Stimulated activated CD4-positive, alpha-beta T cell treated with anti-CD3 and anti-CD28 coated beads, Interleukin-12 subunit alpha, Interleukin-12 subunit beta, amount 100 ng/mL, for 24 hours (primary cell): ENCODE results near the gene LSM7.

ENCODE experiments used
- DNase-seq, 2 experiments: peaks; one replicate each; pipeline ENCODE4 v3.0.0-alpha.2; 2020; ENCODE audit warnings: low read depth in 2 of 2

Gene LSM7

DNA sequence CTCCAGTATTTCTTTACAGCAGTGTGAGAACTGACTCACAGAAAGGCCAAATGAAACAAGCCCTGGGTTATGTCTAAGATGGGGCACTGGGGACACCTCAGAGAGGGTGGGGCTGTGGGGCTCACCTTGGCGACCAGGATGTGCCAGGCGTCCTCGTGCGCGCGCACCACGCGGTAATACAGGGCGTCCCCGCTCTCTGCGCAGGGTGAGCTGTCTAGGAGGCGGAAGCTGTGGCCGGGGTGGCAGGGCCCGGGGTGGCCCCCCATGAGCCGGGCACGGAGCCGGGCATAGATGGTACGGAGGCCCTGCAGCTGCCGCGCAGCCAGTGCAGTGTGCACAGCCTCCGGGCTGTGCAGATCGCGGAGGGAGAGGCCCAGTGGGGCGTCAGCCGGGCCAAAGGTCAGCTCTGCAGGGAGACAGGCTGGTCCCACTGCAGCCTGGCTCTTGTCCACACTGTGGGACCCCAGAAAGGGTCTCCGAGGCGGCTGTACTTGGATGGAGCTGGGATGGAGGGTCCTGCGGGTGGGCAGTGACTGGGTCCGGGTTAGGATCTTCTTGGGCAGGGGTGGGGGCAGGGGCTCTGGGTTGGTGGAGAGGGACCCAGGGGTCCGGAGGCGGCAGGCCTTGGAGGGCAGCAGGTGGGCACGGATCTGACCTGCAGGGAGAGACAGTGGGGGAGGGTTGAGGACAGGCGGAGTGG lies 49.8 kb downstream of the LSM7 start:
- no peak for DNase-seq

DNA sequence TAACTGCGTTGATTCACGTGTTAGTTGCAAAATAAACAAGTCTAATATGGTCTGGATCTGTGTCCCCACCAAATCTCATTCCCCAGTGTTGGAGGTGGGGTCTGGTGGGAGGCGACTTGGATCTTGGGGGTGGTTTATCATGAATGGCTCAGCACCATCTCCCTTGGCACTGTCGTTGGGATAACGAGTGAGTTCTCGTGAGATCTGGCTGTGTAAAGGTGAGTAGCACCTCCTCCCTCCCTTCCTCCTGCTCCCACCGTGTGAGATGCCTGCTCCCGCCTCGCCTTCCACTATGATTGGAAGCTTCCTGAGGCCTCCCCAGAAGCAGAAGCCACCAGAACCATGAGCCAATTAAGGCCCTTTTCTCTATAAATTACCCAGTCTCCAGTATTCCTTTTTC lies 51.2 kb downstream of the LSM7 start:
- no peak for DNase-seq

DNA sequence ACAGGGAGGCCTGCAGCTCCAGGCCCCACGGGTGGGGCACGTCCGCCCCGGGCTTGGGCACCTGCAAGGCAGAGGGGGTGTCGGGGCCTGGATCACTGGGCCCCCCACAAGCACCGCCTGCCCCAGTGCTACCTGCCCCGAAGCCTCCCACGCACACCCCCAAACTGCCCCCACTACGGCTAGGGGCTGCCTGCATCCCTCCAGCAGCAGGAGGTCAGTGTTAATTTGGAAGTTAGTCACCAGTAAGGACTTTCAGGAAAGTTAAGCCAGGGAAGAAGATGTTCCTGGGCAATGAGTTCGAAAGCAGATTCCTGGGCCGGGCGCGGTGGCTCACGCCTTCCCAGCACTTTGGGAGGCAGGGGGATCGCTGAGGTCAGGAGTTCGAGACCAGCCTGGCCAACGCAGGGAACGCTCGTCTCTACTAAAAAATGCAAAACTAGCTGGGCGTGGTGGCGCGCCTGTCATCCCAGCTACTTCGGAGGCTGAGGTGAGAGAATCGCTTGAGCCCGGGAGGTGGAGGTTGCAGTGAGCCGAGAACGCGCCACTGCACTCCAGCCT lies 51.9 kb downstream of the LSM7 start:
- DNase-seq: no peak

DNA sequence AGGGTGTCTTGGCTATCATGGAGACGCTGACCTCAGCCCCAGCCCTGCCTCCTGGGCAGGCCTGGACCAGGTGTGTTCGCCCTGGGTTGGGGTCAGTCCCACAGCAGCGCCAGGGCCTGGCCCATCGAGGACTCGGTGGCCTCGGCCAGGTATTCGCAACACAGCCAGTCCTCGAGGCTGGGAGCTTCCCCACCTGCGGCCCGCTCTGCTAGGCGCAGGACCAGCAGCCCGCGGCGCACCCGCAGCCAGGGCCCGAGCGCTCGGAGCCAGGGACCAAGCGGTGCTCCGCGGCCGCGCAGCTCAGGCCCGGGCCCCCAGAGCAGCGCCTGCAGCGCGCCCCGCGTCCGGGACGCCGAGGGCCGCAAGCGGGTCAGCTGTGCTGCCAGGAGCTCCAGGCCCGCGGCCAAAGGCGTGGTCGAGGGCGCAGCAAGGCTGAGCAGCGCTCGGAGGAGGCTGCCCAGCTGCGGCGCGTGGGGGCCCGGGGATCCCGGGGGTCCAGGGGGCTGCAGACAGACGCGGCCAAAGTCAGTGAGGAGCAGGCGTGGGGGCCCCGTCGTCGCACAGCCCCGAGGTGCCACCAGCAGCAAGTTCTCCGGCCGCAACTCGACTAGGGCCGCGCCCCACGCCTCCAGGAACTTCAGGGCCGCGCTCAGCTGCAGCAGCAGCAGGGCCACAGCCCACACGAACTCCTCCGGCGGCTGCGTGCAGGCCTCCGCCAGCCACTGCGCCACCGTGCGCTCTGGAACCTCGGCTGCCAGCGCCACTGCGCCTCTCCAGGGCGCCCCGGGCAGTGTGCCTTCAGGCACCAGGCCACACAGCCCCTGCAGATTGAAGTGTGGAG lies 52.6 kb downstream of the LSM7 start:
- no peak for DNase-seq

DNA sequence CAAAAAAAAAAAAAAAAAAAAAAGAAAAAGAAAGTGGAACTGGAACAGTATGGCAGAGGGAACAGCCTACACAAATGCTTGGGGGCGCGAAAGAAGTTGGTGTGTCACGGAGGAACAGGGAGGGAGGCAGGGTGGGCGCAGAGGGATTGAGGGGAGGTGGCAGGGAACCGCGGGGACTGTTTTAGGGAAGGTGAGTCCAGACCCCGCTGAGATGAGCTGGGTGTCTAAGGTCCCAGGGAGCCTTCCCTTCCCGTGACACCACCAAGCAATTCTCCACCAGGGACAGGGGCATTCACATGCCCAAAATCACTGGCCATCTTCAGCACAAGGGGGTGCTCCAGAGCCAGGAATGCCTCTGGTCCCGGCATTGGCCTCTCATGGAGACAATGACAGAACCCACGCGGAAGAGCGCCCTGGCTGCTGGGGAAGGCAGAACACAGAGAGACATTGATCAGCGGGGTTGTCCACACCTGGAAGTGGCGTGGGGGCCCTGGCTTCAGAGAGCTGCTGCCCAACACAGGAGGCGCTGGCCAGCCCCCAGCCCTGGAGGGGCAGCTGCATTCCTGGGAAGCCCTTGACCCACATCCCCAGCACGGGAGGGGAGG lies 53.4 kb downstream of the LSM7 start:
- no peak for DNase-seq

DNA sequence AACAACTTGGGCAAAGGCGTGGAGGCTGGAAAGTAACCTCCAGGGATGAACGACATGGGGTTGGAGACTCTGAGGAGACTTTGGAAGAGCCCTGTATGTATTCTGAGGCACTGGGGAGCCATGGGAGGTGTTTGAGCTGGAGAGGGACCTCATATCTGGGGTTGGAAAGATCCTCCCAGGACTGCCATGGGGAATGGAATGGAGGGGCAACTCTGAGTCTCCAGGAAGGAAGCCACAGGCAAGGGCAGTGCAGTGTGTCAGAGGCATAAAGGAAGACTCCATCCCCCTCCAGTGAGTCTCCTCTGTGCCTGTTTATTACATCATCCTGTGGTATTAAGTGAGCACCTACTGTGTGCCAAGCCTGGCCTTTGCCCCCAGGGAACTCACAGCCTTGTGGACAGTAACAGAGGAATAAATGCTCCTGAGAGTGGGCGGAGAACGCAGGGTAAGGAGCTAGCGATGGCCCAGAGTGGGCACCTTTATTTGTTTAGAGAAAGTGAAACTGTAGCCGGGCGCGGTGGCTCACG lies 54.1 kb downstream of the LSM7 start:
- no peak for DNase-seq

DNA sequence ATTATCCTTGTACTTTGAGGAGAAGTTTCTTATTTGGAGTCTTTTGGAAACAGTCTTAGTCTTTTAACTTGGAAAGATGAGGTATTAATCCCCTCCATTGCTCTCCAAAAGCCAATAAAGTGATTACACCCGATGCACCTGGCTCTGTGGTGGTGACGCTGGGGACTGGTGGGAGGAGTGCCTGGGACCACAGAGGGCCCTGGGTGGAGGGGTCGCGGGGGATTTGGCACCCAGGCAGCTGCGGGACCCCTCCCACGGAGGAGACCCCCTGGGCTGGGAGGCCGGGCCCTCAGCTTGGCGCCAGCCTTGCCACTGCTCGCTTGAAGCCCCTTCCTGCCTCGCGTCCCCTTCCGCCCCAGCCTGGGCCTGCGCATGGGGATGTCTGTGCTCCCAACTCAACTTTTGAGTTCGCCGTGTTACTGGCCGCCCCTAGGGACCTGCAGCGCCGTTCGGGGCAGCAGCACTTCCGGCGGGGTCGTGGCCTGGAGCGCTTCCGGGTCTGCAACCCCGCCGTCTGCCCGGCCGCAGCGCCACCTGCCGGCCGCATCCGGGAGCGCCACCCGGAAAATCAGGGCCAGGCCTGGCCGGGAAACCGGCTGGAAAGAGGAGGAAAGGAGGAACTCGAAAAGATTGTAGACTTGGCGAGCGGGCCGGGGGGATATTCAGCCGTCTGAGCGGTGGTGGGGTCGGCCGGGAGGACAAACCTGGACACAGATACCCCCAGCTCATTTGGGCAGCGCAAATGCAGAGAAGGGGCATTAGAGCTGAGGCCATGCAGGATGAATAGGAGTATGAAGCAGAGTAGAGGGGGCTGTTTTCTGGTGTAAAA lies 54.8 kb downstream of the LSM7 start:
- peak; percentile 53 to 63 for DNase-seq
